ENCODE data around the gene TSPAN5. TPM values are rescaled to one million over a fixed set of nuclear protein-coding genes. Genes with fewer than 3 reads are reported as not detected.

Gene TSPAN5
- total RNA-seq, 1 donor from 2014 or later = 13.7 TPM

DNA sequence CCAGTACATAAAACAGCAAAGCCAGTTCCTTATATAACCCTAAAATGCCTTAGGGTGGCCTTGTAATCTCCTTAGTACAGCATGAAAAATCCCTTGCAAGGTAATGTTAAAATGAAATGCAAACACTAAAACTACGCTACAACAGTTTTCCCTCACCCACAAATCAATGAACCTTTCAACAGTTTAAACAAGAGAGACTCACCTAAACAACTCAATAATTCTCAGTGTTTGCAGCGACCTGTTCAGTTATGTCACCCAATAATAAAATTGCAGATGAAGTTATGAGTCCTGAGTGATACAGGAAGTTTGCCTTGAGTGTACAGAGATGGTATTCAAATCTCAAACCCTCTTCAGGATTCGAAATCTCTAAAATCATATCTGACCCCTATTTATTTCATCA, 25.3 kb downstream of the TSPAN5 start:
- FAIRE-seq (no peak), DNase-seq (ENCODE audit: low read depth) (no peak)
- Histone ChIP-seq H3K27me3 (ENCODE audit: control insufficient read depth, insufficient read depth, low read length) (no peaks in the 10 kb centered on the region), H3K36me3 (ENCODE audit: control insufficient read depth, insufficient read depth, low read length) (no peaks in the 10 kb centered on the region), H3K4me3 (ENCODE audit: low read depth, low read length) (no peak overlapping the region)
- TF ChIP-seq, protein P1, sequence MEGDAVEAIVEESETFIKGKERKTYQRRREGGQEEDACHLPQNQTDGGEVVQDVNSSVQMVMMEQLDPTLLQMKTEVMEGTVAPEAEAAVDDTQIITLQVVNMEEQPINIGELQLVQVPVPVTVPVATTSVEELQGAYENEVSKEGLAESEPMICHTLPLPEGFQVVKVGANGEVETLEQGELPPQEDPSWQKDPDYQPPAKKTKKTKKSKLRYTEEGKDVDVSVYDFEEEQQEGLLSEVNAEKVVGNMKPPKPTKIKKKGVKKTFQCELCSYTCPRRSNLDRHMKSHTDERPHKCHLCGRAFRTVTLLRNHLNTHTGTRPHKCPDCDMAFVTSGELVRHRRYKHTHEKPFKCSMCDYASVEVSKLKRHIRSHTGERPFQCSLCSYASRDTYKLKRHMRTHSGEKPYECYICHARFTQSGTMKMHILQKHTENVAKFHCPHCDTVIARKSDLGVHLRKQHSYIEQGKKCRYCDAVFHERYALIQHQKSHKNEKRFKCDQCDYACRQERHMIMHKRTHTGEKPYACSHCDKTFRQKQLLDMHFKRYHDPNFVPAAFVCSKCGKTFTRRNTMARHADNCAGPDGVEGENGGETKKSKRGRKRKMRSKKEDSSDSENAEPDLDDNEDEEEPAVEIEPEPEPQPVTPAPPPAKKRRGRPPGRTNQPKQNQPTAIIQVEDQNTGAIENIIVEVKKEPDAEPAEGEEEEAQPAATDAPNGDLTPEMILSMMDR (IDR thresholded peaks at IDR 0.05; ENCODE audit: insufficient read depth, low read length, severe bottlenecking) = no peak

DNA sequence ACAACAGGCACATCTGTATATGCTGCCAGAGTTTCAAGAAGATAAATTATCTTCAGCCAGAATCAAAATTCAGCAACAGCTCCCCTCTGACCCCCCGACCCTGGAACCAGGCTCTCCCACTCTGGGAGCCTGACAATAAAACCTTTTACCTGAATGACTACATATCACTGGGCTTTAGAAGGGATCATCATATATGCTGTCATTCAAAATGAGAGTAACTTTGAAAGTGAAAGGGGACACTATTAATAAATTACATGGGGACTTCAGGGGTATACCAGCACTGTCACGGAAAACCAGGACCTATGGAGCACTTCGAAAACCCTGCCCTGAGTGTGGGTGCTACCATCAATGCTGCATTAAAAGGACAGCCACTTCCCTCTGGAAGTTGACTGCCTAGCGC, 26.2 kb downstream of the TSPAN5 start:
- no peaks in the 10 kb centered on the region for H3K27me3 ChIP-seq (ENCODE audit: control insufficient read depth, insufficient read depth, low read length)
- H3K36me3 ChIP-seq (ENCODE audit: control insufficient read depth, insufficient read depth, low read length) = no peaks in the 10 kb centered on the region
- FAIRE-seq (no peak), DNase-seq (ENCODE audit: low read depth) (no peak)
- TF ChIP-seq, protein P1 (IDR thresholded peaks at IDR 0.05; ENCODE audit: insufficient read depth, low read length, severe bottlenecking) = no peak
- H3K4me3 ChIP-seq (ENCODE audit: low read depth, low read length) = no peak overlapping the region

DNA sequence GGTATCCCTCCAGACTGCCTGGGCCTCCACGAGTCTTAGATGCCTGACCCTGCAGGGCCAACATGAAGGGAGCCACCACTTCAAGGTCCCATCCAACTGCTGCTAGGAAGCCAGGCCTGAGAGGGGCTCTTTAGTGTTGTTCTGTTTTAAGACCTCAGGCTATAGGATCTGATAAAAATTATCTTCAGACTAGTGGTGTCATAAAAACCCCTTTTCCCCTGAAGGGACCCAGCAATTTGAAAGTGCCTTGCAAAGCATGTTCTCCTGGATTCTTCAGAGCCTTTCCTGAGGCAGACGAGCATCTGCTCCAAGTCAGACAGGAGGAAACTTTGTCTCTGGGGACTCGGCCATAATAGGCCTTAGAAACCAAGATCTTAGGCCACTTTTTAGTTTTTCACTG, 26.9 kb downstream of the TSPAN5 start:
- DNase-seq (ENCODE audit: low read depth) (no peak), FAIRE-seq (no peak)
- TF ChIP-seq, protein P1 (IDR thresholded peaks at IDR 0.05; ENCODE audit: insufficient read depth, low read length, severe bottlenecking) = no peak
- Histone ChIP-seq H3K27me3 (ENCODE audit: control insufficient read depth, insufficient read depth, low read length) (no peaks in the 10 kb centered on the region), H3K36me3 (ENCODE audit: control insufficient read depth, insufficient read depth, low read length) (no peaks in the 10 kb centered on the region), H3K4me3 (ENCODE audit: low read depth, low read length) (no peak overlapping the region)

- Histone ChIP-seq H3K36me3 (ENCODE audit: control insufficient read depth, insufficient read depth, low read length) (no peaks in the 10 kb centered on the region), H3K4me3 (ENCODE audit: low read depth, low read length) (no peak overlapping the region), H3K27me3 (ENCODE audit: control insufficient read depth, insufficient read depth, low read length) (no peaks in the 10 kb centered on the region)
- FAIRE-seq (peak; percentile 50), DNase-seq (ENCODE audit: low read depth) (no peak)
- TF ChIP-seq, protein P1 (IDR thresholded peaks at IDR 0.05; ENCODE audit: insufficient read depth, low read length, severe bottlenecking) = no peak
These were observed 27.5 kb downstream of the TSPAN5 start for GRCh38 chr4:98630737-98631454.

- Histone ChIP-seq H3K36me3 (ENCODE audit: control insufficient read depth, insufficient read depth, low read length) (no peaks in the 10 kb centered on the region), H3K4me3 (ENCODE audit: low read depth, low read length) (no peak overlapping the region), H3K27me3 (ENCODE audit: control insufficient read depth, insufficient read depth, low read length) (no peaks in the 10 kb centered on the region)
- DNase-seq (ENCODE audit: low read depth) = peak; percentile 64
- no peak for FAIRE-seq
- TF ChIP-seq, protein P1 (IDR thresholded peaks at IDR 0.05; ENCODE audit: insufficient read depth, low read length, severe bottlenecking) = no peak
These were observed 30.7 kb downstream of the TSPAN5 start for GRCh38 chr4:98627531-98628257.
